Measurements from ENCODE around the gene ZMIZ1.

DNA sequence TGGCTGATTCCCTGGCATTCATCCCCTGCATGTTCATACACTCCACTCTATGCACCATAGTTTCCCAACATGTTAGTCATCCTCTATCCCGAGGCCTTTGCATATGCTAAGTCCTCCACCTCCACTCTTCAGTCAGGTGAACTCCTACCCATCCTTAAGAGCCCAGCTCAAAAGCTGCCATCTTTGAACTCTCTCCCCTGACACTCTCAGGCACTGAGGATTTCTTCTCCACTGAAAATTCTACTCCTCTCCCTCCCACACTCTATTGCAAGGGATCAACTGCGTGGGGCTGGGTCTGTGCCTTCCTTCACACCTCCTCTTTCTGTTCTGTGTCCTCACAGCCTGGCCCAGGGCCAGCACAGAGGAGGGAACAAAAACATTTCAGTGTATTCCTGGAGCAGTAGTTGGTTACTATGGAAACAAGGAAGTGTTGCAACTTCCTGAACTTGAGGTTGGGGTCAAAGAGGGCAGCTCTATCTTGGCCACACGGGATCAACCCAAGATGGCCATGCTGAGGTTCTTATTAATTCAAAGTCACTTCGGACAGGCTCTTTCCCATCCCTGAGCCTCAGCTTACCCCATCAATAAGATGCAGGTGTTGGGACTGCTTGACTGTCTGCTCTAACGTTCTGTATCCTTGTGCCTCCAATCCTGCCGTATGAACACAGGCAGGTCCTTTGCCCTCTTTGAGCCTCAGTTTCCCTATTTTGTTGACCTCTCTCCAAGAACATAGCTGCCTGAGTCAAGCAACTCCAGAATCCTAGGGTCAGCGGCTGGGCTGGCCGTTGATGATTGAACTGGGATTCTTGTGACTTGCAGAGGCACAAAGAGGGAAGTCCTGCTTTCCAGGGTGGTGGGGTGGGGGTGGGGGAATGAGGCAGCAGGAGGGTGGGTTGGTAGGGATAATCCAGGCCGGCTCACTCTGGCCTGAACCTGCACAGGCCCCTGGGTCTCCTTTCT, 15.5 kb downstream of the ZMIZ1 start:
- TF ChIP-seq, protein P1, sequence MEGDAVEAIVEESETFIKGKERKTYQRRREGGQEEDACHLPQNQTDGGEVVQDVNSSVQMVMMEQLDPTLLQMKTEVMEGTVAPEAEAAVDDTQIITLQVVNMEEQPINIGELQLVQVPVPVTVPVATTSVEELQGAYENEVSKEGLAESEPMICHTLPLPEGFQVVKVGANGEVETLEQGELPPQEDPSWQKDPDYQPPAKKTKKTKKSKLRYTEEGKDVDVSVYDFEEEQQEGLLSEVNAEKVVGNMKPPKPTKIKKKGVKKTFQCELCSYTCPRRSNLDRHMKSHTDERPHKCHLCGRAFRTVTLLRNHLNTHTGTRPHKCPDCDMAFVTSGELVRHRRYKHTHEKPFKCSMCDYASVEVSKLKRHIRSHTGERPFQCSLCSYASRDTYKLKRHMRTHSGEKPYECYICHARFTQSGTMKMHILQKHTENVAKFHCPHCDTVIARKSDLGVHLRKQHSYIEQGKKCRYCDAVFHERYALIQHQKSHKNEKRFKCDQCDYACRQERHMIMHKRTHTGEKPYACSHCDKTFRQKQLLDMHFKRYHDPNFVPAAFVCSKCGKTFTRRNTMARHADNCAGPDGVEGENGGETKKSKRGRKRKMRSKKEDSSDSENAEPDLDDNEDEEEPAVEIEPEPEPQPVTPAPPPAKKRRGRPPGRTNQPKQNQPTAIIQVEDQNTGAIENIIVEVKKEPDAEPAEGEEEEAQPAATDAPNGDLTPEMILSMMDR (conservative IDR thresholded peaks at IDR 0.05; ENCODE audit: low read length): no peak
- TF ChIP-seq EZH2phosphoT487 (IDR thresholded peaks at IDR 0.05; ENCODE audit: borderline replicate concordance): no peak

All from Loucy (cell line).